Activated CD4-positive, alpha-beta T cell treated with anti-CD3 and anti-CD28 coated beads, Interleukin-2, Interleukin-4, amounts not matched to agents 100 ng/mL and 50 ng/mL, durations not matched to agents 16 hours and 8 hours (primary cell): ENCODE measurements around the gene SWAP70.

Experiments used
- DNase-seq: peaks from one replicate; pipeline ENCODE4 v3.0.0-alpha.2; 2020; ENCODE audit warnings: low spot score

Gene SWAP70

GRCh38 chr11:9651899-9652748 lies 11.8 kb upstream of the SWAP70 start:
- DNase-seq = no peak

GRCh38 chr11:9653871-9654270 lies 10.0 kb upstream of the SWAP70 start:
- DNase-seq = no peak

- no peak for DNase-seq
Measured at GRCh38 chr11:9656864-9657263, 7.0 kb upstream of the SWAP70 start.

- DNase-seq = no peak
Measured at GRCh38 chr11:9657531-9657930, 6.3 kb upstream of the SWAP70 start.

- no peak for DNase-seq
Measured at GRCh38 chr11:9660886-9661285, 3.0 kb upstream of the SWAP70 start.

- no peak for DNase-seq
Measured at GRCh38 chr11:9662273-9662672, 1.6 kb upstream of the SWAP70 start.

- DNase-seq = no peak
Measured at GRCh38 chr11:9664276-9665171, 647 bp downstream of the SWAP70 start.

- DNase-seq = no peak
Measured at GRCh38 chr11:9665749-9666148, 1.9 kb downstream of the SWAP70 start.

GRCh38 chr11:9669954-9670353 lies 6.1 kb downstream of the SWAP70 start:
- no peak for DNase-seq

GRCh38 chr11:9672288-9672916 lies 8.5 kb downstream of the SWAP70 start:
- no peak for DNase-seq

GRCh38 chr11:9672918-9673317 lies 9.0 kb downstream of the SWAP70 start:
- no peak for DNase-seq

- no peak for DNase-seq
Measured at GRCh38 chr11:9675691-9676090, 11.8 kb downstream of the SWAP70 start.

- no peak for DNase-seq
Measured at GRCh38 chr11:9677951-9678350, 14.1 kb downstream of the SWAP70 start.

GRCh38 chr11:9678576-9678975 lies 14.7 kb downstream of the SWAP70 start:
- DNase-seq = no peak

GRCh38 chr11:9680028-9680427 lies 16.2 kb downstream of the SWAP70 start:
- no peak for DNase-seq

- no peak for DNase-seq
Measured at GRCh38 chr11:9681583-9682372, 17.9 kb downstream of the SWAP70 start.

GRCh38 chr11:9687711-9688477 lies 24.0 kb downstream of the SWAP70 start:
- DNase-seq = no peak

GRCh38 chr11:9688716-9689511 lies 25.0 kb downstream of the SWAP70 start:
- DNase-seq = peak; percentile 27

- DNase-seq = no peak
Measured at GRCh38 chr11:9689721-9690120, 25.8 kb downstream of the SWAP70 start.

GRCh38 chr11:9691865-9692264 lies 28.0 kb downstream of the SWAP70 start:
- no peak for DNase-seq
